GM18508 (cell line): ENCODE data around the gene MEP1A.
"Not testable (repeated sequence)": the region's sequence is repeated elsewhere in the genome, so short reads cannot be mapped to it uniquely, and the experiment has no call there.

ENCODE experiments used
- ATAC-seq: cut with Tn5 transposase; IDR thresholded peaks from one replicate; pipeline ENCODE4 v1.9.1; 2021; ENCODE audit warnings: moderate number of reproducible peaks; ENCODE audit not compliant: insufficient read depth, unreplicated experiment

Gene MEP1A

DNA sequence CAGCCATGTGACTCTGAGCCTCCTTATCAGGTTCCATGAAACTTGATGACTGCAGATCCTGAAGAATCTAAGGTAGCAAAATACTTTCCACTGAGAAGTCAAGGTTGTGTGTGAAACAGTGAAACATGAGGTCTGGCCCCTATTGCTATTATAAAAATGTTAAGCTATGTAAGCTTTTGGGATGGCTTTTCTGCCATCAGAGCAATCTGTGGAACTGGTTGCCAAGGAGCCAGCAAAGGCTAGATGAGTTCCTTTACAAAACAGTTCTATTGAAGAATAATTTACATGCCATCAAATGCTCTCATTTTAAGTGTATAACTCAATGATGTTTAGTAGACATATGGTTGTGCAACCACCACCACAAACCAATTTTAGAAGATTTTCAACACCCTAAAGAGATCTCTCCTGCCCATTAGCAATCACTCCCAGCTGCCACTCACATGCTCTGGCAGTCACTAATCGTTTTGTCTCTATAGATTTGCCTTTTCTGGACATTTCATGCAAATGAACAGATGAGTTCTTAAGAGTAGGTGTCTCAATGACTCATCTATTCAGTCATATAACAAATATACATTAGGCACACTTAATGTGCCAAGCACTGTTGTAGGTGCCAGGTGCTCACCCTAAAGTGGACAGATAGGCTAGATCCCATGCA is 19.9 kb upstream of the MEP1A start:
- no peak for ATAC-seq

GRCh38 chr6:46774736-46775135 is 18.5 kb upstream of the MEP1A start:
- ATAC-seq: not testable (repeated sequence)

- no peak for ATAC-seq
Observed at GRCh38 chr6:46776070-46776712, 17.0 kb upstream of the MEP1A start.

- ATAC-seq: no peak
Observed at GRCh38 chr6:46777476-46778346, 15.5 kb upstream of the MEP1A start.

DNA sequence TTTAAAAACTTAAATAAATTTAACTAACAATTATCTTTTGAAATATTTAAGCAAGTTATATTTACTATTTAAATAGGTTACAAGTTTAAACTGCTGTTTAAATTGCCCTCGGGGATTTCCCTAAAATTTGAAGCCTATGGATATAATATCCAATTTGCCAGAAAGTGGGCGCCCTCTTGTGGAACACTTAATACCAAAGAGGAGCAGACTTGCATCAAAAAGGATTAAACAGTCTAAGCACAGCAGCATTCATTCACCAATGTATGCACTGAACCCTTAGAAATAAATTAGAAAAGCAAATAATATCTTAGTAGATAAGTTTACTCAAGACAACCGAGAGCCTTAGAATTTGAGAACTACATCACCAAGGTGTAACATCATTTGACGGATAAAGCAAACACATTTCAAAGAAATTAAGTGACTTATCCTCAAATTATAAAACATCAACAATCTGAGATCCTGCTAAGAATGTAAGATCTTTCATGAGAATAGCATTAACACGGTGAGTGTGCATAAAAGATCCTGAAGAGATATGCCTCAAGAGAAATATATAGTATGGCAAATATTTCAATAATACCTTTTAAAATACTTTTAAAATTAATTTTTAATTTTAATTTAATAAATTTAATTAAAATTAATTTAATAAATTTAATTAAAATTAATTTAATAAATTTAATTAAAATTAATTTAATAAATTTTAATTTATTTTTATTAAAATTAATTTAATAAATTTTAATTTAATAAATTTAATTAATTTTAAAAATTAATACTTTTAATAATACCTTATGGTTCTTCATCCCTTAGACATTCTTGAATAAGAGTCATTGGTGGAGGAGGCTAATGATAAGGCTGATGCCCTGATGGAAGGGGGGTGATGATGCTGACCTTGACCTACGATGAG is 11.5 kb upstream of the MEP1A start:
- no peak for ATAC-seq

DNA sequence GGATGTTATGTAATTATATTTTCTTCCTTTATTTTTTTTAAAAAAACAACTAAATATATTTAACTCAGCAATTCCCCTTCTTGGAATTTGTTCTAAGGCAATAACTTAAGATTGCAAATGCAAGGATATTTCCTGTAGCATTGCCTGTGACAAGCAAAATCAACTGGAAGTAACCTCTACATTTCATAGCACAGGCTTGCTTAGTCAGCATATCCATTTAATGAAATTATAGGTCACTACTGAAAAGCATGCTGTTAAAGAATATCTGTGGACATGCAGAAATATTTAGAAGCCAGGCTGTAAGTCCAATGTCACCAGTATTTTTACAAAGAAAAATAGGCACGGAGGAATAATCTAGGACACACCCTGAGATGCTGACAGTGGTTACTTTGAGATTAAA is 8.7 kb upstream of the MEP1A start:
- ATAC-seq: no peak

GRCh38 chr6:46787871-46788540 is 5.2 kb upstream of the MEP1A start:
- ATAC-seq: no peak

GRCh38 chr6:46788791-46789190 is 4.4 kb upstream of the MEP1A start:
- ATAC-seq: no peak

GRCh38 chr6:46789434-46790354 is 3.5 kb upstream of the MEP1A start:
- no peak for ATAC-seq

DNA sequence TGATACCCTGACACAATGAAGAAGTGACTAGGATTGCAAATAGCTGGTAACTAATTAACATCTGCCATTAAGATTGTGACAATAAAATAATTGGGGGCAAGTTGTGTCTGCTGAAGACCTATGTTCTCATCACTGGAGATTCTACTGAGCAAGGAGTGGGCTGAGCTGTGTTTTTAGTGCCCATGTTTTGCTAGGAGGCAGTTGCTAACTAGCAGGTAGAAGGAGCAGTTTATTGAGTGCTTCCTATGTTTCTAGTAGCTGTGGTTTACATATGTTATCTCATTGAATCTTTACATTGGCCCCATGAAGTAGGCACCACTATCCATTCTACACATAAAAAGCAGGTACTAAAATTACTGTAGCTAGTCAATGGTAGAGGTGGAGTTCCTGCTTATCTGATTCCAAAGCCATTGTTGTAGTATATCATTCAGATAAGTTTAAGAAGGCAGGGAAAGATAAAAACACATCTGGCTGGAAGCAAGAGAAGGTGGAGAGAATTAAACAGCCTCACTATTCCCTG is 2.8 kb upstream of the MEP1A start:
- ATAC-seq: no peak

DNA sequence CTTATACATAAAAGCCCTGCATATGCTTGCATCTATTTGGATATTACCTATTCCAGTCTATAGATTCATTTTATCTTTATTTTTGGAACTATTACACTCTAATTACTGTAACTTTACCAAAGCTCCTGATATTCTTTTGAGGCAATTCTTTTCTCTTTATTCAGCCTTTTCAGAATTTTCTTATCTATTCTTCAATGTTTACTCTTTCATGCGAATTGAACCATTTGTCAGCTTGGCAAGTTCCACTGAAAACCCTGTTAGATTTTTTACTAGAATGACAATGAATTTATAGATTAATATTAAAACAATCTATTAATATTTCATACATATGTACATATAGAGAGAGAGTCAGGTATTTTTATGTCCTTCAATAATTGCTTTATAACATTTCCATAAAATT is 554 bp upstream of the MEP1A start:
- ATAC-seq: no peak

GRCh38 chr6:46794068-46794467 is 879 bp downstream of the MEP1A start:
- ATAC-seq: no peak

DNA sequence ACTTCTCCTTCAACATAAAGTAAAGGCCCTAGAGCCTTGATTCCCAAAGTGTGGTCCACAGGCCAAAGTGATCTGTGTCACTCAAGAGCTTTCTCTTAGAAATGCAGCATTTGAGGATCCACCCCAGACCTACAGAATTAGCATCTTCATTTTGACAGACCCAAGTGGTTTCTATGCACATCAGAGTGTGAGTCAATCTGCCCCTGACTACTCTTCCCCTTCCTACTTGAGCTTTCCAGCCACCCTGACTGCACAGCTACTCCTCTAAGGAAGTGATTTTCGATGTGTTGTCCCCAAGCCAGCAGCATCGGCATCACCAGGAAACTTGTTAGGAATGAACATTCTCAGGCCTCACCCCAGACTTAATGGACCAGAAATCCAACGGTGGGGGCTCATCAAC is 2.6 kb downstream of the MEP1A start:
- ATAC-seq: no peak

DNA sequence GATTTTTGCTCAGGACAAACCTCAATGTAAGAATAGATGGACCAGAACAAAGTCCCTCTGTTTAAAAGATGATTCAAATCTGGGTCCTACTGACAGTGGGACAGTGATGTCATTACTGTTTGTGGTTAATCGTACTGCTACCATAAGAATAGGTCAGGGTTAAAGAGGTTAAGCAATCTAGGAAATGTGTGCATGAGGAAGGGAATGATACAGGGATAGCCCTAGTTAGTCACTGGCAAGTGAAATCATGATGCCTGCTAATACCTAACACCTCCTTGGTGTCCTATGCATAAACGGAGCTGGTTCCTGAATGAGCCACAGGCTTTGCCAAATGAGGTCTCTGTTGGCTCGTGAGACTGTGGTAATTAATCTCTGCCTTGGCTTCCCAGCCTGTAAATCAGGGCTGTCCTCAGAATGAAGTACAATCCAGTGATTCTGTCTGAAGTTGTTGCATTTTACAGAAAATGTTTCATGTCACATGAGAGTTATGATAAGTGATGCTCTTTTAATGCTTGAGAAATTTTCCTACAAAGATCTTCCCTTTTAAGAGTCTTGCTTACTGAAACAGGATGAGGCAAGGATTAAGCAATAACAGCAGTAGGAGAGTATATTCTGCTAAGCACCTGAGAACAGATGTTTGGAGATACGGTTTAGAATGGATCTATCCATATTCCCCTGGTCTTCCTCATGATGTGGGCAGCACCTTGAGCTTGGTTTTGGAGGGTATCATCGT is 3.8 kb downstream of the MEP1A start:
- no peak for ATAC-seq

GRCh38 chr6:46799657-46800056 is 6.5 kb downstream of the MEP1A start:
- ATAC-seq: no peak

- no peak for ATAC-seq
Observed at GRCh38 chr6:46808806-46809205, 15.6 kb downstream of the MEP1A start.

DNA sequence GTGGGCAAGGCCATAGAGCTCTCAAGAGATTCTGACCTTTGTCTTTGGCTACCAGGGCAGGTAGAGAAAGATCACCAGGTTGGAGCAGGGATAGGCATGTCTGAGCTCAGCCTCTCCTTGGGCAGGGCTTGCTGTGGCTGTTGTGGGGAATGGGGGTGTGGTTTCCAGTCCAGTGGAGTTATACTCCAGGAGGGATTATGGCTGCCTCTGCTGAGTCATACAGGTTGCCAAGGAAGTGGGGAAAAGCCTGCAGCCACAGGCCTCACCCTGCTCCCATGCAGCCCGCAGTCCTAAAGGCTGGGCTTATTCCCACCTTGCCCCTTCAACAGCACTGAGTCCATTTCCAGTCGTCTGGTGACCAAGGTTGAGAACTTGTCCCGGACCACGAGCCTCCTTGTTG is 21.9 kb downstream of the MEP1A start:
- no peak for ATAC-seq

DNA sequence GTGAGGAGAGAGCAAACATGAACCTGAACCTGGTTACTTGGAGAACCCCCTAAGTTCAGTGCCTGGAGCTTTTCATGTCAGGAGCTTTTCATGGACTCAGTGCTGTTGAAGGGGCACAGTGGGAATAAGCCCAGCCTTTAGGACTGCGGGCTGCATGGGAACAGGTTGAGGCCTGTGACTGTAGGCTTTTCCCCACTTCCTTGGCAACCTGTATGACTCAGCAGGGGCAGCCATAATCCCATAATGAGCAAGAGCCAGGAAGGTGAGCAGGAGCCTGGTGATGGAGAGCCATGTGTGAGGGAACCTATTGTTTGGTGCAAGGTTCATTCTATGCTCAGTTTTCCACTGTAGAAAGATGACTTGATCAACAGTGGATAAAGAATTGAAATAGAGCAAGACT is 23.4 kb downstream of the MEP1A start:
- no peak for ATAC-seq
